Measurements from ENCODE around the gene DGKH.
"Not testable (repeated sequence)": the region's sequence is repeated elsewhere in the genome, so short reads cannot be mapped to it uniquely, and the experiment has no call there.

DGKH gene

GRCh38 chr13:42174344-42175162 is 126.1 kb downstream of the DGKH start:
- DNase-seq: no peak

- no peak for DNase-seq
Measured at GRCh38 chr13:42176294-42176693, 127.8 kb downstream of the DGKH start.

- no peak for DNase-seq
Measured at GRCh38 chr13:42177189-42177588, 128.7 kb downstream of the DGKH start.

GRCh38 chr13:42181381-42181953 is 133.0 kb downstream of the DGKH start:
- no peak for DNase-seq

- DNase-seq: no peak
Measured at GRCh38 chr13:42189061-42189460, 140.6 kb downstream of the DGKH start.

- DNase-seq: no peak
Measured at GRCh38 chr13:42190529-42190928, 142.1 kb downstream of the DGKH start.

- no peak for DNase-seq
Measured at GRCh38 chr13:42211704-42212464, 163.4 kb downstream of the DGKH start.

GRCh38 chr13:42214446-42214845 is 166.0 kb downstream of the DGKH start:
- no peak for DNase-seq

- peak; percentile 11 to 35 for DNase-seq
Measured at GRCh38 chr13:42215578-42216421, 167.4 kb downstream of the DGKH start.

GRCh38 chr13:42216422-42216735 is 167.9 kb downstream of the DGKH start:
- DNase-seq: no peak

- DNase-seq: no peak
Measured at GRCh38 chr13:42218576-42218975, 170.1 kb downstream of the DGKH start.

- no peak for DNase-seq
Measured at GRCh38 chr13:42219051-42219450, 170.6 kb downstream of the DGKH start.

- no peak for DNase-seq
Measured at GRCh38 chr13:42219876-42220275, 171.4 kb downstream of the DGKH start.

- DNase-seq: no peak
Measured at GRCh38 chr13:42221121-42221765, 172.8 kb downstream of the DGKH start.

GRCh38 chr13:42223681-42224080 is 175.2 kb downstream of the DGKH start:
- no peak for DNase-seq

- no peak for DNase-seq
Measured at GRCh38 chr13:42225051-42225450, 176.6 kb downstream of the DGKH start.

GRCh38 chr13:42226759-42227158 is 178.3 kb downstream of the DGKH start:
- DNase-seq: not testable (repeated sequence)

- no peak for DNase-seq
Measured at GRCh38 chr13:42228527-42228926, 180.1 kb downstream of the DGKH start.

- DNase-seq: no peak
Measured at GRCh38 chr13:42229287-42229686, 180.8 kb downstream of the DGKH start.

GRCh38 chr13:42232671-42233070 is 184.2 kb downstream of the DGKH start:
- no peak for DNase-seq

- no peak for DNase-seq
Measured at GRCh38 chr13:42233726-42234125, 185.3 kb downstream of the DGKH start.

GRCh38 chr13:42239161-42239560 is 190.7 kb downstream of the DGKH start:
- DNase-seq: no peak

- no peak for DNase-seq
Measured at GRCh38 chr13:42239644-42240043, 191.2 kb downstream of the DGKH start.

All from activated CD4-positive, alpha-beta T cell treated with anti-CD3 and anti-CD28 coated beads, Interleukin-2, amount 50 U/mL, for 48 hours (primary cell).